ENCODE data around the gene HOXA4.
A peak's percentile ranks its signal among the peaks of the same experiment; 100 is the strongest.

Gene HOXA4

DNA sequence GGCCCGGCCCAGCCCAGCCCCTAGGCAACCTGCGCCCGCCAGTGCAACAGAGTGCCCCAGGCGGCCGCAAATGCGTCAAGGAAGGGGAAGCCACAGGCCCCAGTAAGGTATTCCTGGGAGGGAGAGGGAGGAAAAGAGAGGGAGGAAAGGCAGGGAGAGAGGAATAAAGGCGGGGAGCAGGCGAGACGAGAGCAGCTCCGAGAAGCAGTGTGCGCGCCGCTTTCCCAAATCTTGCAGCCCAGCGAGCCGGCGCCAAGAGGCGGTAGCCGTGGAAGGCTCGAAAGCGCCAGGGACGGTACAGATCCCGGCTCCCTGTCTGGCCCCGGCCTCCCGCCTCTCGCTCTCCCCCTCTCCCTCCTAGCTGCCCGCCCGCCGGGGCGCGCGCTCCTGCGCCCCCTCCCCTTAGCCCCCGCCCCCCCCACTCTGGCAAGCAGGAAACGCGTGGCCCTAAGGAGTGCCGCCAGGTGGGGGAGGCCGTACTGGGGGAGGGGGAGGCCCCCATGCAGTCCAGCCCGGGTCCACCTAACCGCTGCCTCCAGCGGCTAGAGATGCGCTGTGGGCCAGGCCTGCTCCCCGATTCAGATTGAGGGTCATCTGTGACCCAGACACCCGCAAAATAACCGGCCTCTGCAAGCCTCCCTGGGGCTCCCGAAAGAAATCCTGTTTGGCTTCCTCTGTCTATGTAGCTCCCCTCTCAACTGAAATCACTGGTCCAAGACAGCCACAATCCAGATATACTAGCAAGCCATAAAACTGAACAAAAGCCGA, 39.3 kb upstream of the HOXA4 start:
- DNase-seq (ENCODE audit: low spot score) (peak; percentile 80), FAIRE-seq (no peak)

DNA sequence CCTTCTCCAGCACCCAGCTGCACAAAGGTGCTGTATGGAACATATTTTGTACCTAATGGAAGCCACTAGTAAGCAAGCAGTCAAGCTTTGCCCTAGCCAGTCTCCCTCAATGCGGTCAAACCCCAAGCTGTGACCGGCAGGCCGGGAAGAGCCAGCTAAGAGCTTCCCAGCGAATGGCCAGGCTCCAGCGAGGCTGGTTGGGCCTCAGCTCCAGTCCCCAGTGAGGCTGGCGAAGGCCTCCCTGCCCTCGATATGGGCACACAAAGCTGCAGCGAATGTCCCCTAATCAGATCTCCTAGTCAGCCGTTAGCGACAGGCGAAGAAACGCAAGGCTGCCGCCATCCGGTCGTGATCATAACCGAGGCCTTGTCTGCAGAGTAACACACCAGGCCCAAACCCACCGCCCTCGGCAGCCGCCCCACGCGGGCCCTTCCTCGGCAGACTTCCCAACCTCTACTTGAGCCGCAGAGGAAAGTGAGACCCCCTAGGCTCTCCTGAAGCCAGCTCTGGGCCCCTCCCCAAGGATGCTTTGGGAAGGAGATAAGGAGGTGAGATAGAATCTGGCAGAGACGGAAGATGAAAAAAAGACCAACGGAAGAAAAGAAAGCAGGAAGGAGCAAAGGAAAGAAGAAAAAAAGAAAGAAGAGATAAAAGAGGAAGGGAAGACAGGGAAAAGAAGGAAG, 37.8 kb upstream of the HOXA4 start:
- DNase-seq (ENCODE audit: low spot score) (peak; percentile 72), FAIRE-seq (no peak)

DNA sequence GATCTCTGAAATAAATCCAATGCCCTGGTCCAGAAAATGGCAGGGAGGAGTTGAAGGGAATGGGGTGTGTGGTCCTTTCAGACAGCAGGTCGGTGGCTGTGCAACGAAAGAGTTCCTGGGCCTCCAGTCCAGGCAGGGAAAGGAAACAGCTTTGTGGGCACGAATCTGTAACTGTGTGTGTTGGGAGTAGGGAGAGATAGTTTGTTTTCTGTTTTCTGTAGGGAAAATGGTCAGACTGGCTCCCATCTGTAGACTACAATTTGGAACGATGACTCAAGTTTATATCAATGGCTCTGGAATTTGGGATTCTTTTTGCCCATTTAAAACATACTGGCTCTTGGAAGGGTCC, 37.3 kb upstream of the HOXA4 start:
- DNase-seq (ENCODE audit: low spot score) (peak; percentile 60), FAIRE-seq (no peak)

DNA sequence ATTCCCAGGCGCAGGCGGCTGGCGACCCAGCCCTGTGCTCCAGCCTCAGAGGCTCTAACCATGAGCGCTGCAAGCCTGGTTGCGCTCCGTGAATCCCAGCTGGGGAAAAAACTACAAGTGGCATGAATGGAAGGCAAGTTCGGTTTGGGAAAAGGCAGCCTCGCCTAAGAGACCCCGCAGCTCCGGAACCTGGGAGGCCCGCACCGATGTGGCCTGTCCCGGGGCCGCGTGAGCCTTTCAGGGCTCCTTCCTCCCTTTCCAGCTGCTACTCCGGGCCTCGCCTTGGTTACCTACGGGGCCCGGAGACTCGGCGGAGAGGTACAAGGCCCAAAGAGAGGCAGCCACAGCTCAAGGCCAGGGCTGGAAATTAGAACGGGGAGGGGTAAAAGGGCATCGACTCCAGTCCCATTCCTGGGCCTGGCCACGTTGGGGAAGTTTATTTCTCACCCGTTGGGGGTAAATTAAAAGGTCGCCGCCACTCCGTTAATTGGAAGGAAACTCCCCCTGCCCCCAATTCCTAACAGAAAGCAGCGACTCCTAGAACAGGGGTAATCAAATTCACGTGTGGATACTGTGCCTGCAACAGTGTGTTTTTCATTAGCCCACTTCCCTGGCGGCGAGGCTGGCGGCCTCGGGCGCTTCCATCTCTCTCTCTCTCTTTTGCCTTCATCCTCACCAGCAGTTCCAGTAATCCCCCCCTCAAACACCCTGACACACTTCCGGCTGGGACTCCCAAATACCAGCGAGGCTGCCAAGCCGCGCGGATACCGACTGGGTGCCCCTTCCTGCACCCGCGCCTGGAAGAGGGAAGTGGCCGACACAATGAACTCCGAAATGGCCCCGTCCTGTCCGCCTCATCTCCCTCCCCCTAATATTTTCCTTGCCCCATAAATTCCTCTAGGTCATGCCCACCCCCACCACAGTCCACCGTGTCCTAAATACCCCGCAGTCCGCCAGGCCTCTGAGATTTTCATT, 36.3 kb upstream of the HOXA4 start:
- peak; percentile 85 for DNase-seq (ENCODE audit: low spot score)

DNA sequence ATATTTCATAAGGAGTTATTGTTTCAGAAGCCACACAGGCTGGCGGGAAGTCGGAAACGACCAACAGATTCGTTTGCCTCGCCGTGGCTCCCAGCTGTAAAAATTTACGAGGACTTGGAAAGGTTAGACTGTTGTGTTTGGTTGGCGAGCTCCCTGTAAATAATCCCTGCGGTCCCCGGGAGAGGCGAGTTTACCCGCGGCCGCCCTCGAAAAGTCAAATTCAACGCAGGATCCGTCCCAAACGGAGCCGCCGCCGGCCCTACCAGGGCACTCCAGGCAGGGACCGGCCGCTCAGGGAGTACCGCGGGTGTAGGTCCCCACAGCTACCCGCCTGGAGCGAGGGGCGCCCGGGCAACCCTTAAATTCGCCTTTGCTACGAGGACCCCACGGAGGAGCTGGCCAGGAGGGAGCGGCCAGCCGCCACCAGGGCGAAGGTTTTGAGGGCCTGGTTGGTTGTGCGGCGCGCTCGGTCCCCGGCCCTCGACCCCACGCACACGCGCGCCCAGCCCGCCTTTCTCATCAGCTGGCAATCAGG, 35.5 kb upstream of the HOXA4 start:
- no peak for FAIRE-seq
- peak; percentile 58 for DNase-seq (ENCODE audit: low spot score)

More for the DNA sequence above, 36.3 kb upstream of the HOXA4 start:
- peak; percentile 71 for FAIRE-seq

DNA sequence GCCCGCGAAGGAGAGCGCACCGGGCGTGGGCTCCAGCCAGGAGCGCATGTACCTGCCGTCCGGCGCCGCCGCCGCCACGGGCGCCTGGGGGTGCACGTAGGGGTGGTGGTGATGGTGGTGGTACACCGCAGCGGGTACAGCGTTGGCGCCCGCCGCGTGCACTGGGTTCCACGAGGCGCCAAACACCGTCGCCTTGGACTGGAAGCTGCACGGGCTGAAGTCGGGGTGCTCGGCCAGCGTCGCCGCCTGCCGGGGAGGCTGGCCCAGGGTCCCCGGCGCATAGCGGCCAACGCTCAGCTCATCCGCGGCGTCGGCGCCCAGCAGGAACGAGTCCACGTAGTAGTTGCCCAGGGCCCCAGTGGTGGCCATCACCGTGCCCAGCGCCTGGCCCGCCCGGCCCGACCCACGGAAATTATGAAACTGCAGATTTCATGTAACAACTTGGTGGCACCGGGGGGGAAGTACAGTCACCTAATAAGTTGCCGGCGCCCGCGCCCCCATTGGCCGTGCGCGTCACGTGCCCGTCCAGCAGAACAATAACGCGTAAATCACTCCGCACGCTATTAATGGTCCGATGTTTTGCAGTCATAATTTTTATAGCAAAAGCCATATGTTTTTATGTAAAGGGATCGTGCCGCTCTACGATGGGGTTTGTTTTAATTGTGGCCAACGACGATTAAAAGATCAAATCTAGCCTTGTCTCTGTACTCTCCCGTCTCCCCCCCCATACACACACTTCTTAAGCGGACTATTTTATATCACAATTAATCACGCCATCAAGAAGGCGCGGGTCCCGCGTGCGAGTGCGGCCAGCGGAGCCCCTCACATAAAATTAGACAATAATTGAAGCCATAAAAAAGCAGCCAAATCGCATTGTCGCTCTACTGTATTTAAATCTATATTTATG, 34.8 kb upstream of the HOXA4 start, which contains the start of gene HOXA9:
Gene HOXA9, minus strand, starts transcription at position 449 of the 907 bp plus-strand sequence. Its CDS starts 80 bp downstream, at position 369.
- peak; percentile 93 for DNase-seq (ENCODE audit: low spot score)

DNA sequence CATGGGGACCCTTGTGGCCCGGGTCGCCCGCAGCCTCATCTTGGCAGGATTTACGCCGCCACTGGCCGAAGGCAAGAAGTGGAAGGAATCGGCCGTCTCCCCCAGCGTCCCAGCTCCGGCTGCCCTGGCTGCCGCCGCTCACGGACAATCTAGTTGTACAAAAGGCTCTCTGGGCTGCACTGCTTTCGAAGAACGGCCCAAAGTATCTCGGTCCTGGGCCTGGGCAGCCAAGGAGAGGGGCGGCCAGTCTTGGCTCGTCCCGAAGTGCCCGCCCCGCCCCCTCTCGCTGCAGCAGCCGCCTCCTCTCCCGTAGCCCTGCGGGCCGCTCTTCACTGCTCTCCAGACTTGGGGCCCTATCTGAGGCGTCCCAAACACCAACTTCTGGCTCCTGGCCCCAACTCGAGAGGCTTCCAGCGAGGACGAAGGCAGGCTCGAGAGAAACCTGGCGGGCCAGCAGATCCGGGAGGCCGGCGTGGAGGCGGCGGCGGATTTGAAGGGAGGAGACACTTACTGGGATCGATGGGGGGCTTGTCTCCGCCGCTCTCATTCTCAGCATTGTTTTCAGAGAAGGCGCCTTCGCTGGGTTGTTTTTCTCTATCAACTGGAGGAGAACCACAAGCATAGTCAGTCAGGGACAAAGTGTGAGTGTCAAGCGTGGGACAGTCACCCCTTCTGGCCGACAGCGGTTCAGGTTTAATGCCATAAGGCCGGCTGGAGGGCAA, 34.0 kb upstream of the HOXA4 start:
- FAIRE-seq, result no peak
- peak; percentile 32 for DNase-seq (ENCODE audit: low spot score)

More for the DNA sequence above, 34.8 kb upstream of the HOXA4 start, which contains the start of gene HOXA9:
- FAIRE-seq, result peak; percentile 72

DNA sequence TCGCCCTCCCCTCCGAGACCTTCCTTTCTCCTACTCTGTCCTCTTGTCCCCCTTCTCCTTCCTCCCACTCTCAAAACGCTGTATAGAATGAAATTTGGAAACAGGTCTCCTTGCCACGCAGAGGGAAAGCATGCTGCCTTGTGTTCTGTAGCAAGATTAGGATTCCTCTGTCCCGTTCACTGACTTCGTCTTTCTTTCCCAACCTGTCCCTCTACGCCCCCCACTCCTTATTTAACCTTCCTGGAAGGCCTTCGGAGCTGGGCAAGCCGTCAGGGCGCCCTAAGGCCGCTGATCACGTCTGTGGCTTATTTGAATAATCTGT, 33.4 kb upstream of the HOXA4 start:
- no peak for FAIRE-seq

DNA sequence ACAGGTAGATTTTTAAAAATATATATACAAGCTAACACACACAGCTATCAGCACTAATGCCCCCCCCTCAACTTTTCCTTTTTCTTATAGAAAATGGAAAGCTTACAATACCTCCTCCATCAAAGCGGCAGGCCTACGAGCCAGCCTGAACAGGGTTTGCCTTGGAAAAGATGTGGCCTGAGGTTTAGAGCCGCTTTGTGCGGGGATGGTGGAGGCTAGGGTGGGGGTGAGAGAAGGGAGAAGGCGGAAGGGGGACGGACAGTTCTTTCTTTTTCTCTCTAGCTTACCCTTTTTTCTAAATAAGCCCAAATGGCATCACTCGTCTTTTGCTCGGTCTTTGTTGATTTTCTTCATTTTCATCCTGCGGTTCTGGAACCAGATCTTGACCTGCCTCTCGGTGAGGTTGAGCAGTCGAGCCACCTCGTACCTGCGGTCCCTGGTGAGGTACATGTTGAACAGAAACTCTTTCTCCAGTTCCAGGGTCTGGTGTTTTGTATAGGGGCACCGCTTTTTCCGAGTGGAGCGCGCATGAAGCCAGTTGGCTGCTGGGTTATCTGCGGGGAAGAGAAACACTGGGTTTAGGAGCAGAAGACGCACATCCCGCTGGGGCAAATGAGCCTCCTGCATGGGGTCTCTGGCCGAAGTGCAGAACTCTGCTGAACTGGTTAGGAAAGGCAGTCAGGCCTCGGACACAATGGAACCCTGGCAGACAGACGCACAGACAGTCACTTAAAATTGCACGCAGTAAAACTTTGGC, 32.9 kb upstream of the HOXA4 start:
- DNase-seq (ENCODE audit: low spot score), result peak; percentile 12
- no peak for FAIRE-seq

More for the DNA sequence above, 33.4 kb upstream of the HOXA4 start:
- peak; percentile 27 for DNase-seq (ENCODE audit: low spot score)

DNA sequence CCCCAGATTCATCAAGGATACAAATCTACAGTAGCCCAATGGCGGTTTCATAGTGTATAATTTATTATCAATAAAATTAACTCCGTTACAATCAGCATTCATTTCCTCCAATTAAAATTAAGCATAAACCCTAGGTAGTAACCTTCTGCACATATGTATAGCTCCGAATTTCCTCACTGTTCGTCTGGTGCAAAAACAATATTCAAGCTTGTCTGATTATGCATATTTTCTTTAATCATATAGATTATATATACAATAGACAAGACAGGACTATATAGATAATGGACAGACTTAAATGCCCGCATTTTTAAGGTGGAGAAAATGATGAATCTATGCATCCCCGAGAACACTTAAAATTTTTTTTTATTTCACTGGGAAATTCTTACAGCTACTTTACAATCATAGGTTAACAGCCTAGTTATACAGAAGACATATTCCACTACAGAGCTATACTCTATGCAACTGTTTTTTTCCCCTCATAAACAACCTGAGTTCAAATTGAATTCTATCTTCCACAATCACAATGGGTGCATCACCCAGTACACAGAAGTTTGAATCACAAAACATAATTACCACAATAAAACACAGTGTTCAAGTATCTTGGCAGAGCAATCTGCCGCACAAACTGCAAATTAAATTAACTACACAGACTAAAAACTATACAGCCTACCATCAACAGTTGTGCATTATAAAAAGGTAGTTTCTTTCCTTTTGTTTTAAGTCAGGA, 32.2 kb upstream of the HOXA4 start:
- DNase-seq (ENCODE audit: low spot score), result peak; percentile 29

DNA sequence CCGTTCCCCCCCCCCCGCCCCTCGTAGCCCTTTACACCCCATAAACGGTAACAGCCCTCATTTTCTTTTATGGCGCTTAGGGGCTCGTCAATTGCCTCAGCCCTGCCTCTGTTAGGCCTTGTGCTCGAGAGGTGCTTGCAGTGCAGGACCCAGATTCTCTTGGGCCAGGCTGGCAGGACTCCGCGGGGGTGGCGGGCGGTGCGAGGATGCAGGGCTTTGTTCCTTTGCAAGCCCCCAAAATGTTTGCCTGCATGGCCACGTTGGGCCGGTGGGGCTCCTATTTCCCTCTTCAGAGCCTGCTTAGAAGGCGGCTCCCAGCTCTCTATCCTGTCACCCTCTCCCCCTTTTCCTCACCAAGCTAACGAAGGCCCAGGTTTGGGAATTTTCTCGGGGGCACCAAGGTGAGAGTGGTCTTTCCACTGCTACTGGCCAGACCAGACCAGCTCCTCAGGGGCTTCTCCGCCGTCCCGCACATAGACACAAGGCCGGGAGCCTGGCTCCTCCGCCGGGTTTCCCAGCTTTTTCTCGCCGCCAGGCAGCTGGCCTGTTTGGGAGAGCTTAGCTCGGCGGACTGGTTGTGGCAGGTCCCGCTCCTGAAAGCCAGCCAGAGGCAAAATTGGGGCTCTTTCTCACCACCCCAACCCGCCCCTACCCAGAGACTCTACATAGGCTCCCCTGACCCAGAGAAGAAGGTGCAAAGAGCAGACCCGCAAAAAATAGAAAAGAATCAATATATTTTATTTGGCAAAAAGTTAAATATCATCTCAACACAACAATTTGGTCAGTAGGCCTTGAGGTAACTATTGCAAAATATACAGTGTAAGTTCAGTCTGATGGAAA, 31.4 kb upstream of the HOXA4 start:
- FAIRE-seq (no peak), DNase-seq (ENCODE audit: low spot score) (peak; percentile 20)

More for the DNA sequence above, 32.2 kb upstream of the HOXA4 start:
- FAIRE-seq, result peak; percentile 46

DNA sequence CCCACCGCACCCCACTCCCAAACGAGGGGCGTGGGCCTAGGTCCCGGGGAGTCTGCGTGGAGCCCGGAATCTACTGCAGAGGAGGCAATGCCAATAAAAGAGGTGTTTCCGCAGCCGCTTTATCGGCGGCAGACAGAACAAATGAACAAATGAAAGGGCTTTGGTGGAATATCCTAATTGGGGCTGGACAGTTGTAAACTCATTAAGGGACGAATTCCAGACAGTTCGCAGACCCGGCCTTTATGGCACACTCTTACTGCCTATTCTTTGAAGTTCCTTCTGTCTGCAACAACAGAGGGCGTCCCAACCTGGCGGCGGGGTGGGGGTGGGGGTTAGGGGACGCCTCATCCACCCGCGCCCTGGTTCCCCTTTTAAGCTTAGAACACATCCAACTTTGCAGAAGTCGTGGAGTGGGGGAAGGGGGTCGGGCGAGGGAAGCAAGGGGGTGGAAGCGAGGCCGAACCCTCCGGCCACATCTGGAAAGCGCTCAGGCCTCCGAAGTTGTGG, 30.7 kb upstream of the HOXA4 start:
- no peak for FAIRE-seq
- DNase-seq (ENCODE audit: low spot score), result peak; percentile 52

DNA sequence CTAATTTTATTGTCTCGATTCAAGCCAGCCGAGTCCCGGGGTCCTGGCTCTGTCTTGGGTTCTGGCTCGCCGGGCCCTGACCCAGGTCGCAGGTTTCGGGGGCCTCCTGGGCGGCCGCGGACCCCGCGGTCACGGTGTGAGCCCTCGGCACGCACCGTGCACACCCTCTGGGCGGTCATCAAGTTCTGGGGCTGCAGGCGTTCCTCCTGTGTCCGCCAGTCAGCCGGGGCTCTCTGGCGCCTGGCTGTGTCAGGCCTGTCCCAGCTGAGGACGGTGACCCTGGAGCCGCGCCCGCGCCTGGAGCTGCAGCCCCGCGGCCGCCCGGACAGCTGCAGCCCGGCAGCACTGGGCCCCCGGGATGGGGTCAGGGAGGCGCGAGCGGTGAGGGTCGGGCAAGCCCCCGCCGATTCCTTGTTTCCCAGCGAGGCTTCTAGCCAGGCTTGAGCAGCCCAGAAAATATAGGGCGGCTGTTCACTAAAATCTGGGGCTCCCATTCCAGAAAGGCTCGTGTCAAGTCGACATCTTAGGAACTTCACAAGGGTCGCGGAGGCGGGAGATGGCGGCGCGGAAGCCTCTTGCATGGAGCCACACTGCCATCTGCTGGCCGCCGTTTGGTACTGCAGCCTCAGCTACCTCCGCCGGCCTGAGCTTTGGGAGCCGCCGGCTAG, 30.1 kb upstream of the HOXA4 start:
- peak; percentile 76 for DNase-seq (ENCODE audit: low spot score)
- FAIRE-seq, result no peak

DNA sequence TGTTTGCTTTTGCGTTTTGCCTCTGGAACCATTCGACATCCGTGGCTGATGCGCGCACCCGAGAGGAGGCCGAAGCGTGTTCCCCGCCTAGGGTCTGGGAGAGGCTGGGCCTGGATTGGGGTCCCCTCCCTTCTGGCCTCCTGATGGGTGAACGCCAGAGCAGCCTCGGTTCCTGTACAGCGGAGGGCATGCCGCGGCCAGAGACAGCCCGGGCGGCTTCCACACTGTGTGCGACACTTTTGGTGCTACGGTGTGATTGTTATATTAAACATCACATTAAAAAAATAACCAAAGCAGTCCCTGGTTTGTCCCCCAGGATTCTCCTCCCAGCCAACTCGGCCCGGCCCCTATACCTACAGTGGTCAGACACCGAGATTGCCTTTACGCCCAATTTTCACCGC, 29.6 kb upstream of the HOXA4 start:
- FAIRE-seq, result no peak

DNA sequence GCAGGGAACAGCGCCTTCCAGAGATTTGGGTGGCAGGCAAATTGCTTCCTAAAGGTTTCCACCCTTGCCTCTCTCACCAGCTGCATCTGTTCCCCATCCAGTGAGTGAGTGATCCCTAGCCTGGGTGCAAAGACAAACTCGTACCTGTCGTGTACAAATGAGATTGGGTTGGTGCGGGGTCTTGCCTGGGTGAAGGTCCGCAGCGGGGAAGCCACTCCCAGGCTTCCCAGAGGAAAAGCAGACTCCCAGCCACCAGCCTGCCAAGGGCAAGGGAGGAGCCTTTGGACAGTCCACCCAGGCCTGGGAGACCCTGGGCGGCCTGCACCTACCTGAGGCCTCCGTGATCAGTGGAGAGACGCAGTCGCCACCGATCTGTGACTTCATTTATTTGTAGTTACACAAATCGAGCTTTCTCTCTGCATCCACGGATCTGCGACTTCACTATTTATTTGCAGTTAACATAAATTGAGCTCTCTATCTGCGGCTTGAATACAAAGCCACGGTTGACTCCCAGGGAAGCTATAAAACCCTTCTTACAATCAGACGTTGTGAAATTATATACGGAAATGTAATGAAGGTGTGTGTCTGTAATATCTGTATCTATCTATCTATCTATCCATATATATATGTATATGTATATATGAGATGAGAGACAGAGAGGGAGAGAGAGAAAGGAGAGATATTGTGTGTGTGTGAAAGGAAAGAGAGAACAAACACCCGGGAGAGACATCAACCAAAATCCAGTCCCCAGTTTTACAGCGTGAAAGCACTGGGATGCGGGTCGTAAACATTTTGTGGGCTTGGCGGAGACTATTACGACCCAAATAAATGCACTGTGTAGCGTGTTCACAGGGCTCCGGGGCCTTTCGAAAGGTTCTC, 28.9 kb upstream of the HOXA4 start:
- no peak for FAIRE-seq

More for the DNA sequence above, 29.6 kb upstream of the HOXA4 start:
- DNase-seq (ENCODE audit: low spot score), result no peak

More for the DNA sequence above, 28.9 kb upstream of the HOXA4 start:
- DNase-seq (ENCODE audit: low spot score), result no peak
